Sigmoid colon (tissue), 3 donors: ENCODE data around the gene CDCA4.

Experiments
- POLR2A ChIP-seq, 2 donors: fragments of 450-650 bp; IDR thresholded peaks; one replicate each; pipeline ENCODE4 v1.6.1; 2016; ENCODE audit warnings: antibody characterized with exemption in 2 of 2, mild to moderate bottlenecking in 2 of 2, moderate library complexity in 2 of 2
- TF ChIP-seq, protein P1 (sequence below), 4 experiments: fragments of 450-650 bp in 3 of 4; fragments of 200-600 bp in 1 of 4; IDR thresholded peaks; one replicate each; pipeline ENCODE4 v1.5.1; 2016 to 2019; ENCODE audit warnings: antibody characterized with exemption in 4 of 4, mild to moderate bottlenecking in 3 of 4, moderate library complexity in 2 of 4

DNA sequence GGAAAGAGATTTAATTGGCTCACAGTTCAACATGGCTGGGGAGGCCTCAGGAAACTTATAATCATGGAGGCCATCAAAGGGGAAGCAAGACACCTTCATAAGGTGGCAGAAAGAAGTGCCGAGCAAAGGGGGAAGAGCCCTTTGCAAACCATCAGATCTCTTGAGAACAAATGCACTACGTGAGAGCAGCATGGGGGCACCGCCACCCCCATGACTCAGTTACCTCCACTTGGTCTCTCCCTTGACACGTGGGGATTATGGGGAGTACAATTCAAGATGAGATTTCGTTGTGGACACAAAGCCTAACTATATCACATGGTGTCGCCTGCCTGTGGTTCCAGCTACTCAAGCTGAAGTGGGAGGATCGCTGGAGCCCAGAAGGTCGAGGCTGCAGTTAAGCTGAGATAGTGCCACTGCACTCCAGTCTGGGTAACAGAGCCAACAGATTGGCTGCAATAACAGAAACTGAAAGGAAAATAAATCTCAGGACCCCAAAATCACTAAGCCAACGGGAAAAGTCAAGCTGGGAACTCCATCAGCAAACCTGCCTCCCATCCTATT is 10.0 kb upstream of the CDCA4 start:
- TF ChIP-seq, protein P1, sequence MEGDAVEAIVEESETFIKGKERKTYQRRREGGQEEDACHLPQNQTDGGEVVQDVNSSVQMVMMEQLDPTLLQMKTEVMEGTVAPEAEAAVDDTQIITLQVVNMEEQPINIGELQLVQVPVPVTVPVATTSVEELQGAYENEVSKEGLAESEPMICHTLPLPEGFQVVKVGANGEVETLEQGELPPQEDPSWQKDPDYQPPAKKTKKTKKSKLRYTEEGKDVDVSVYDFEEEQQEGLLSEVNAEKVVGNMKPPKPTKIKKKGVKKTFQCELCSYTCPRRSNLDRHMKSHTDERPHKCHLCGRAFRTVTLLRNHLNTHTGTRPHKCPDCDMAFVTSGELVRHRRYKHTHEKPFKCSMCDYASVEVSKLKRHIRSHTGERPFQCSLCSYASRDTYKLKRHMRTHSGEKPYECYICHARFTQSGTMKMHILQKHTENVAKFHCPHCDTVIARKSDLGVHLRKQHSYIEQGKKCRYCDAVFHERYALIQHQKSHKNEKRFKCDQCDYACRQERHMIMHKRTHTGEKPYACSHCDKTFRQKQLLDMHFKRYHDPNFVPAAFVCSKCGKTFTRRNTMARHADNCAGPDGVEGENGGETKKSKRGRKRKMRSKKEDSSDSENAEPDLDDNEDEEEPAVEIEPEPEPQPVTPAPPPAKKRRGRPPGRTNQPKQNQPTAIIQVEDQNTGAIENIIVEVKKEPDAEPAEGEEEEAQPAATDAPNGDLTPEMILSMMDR (IDR thresholded peaks at IDR 0.05): no peak
- no peak for TF ChIP-seq POLR2A (IDR thresholded peaks at IDR 0.05)
